ENCODE data around the gene TMEM244. TPM values are rescaled to one million over a fixed set of nuclear protein-coding genes. Genes with fewer than 3 reads are reported as not detected.

TMEM244 gene
- total and polyA plus RNA-seq, 2 donors from 2014 or later = not detected

GRCh38 chr6:129859524-129859923, 1.6 kb downstream of the TMEM244 start:
- no peak overlapping the region for H3K27ac ChIP-seq (ENCODE audit: low read depth in 2 of 2, low read length in 2 of 2)
- H3K4me3 ChIP-seq (ENCODE audit: low read length in 3 of 3) = no peak overlapping the region
- no peaks in the 10 kb centered on the region for H3K4me1 ChIP-seq (ENCODE audit: control insufficient read depth in 2 of 3, insufficient read depth in 2 of 3, low read depth in 1 of 3, low read length in 3 of 3)
- intact Hi-C loops (cut with DNase I) = no loop called here
- H3K27me3 ChIP-seq (ENCODE audit: control insufficient read depth, insufficient read depth, low read length) = no peaks in the 10 kb centered on the region
- no peaks in the 10 kb centered on the region for H3K36me3 ChIP-seq (ENCODE audit: control insufficient read depth in 2 of 3, insufficient read depth in 3 of 3, low read length in 3 of 3)
- TF ChIP-seq CTCF (IDR thresholded peaks at IDR 0.05; ENCODE audit: borderline replicate concordance, extremely low read depth, insufficient read depth) = no peak
- H3K9ac ChIP-seq (ENCODE audit: low read length in 3 of 3) = no peak overlapping the region
- no peaks in the 10 kb centered on the region for H3K9me3 ChIP-seq (ENCODE audit: control insufficient read depth in 2 of 3, insufficient read depth in 1 of 3, low read length in 3 of 3)
- DNase-seq (peak in 2 of 5 donors; percentile 6 to 55), FAIRE-seq (no peak)

- FAIRE-seq = peak; percentile 35
- H3K9me3 ChIP-seq (ENCODE audit: control insufficient read depth in 2 of 3, insufficient read depth in 1 of 3, low read length in 3 of 3) = no peaks in the 10 kb centered on the region
These were observed 3.3 kb downstream of the TMEM244 start for GRCh38 chr6:129857838-129858237.

GRCh38 chr6:129853996-129854711, 7.0 kb downstream of the TMEM244 start:
- no peak for TF ChIP-seq CTCF (IDR thresholded peaks at IDR 0.05; ENCODE audit: borderline replicate concordance, extremely low read depth, insufficient read depth)
- FAIRE-seq (no peak), DNase-seq (no peak)

More at GRCh38 chr6:129857838-129858237, 3.3 kb downstream of the TMEM244 start:
- no peak for DNase-seq
- Histone ChIP-seq H3K36me3 (ENCODE audit: control insufficient read depth in 2 of 3, insufficient read depth in 3 of 3, low read length in 3 of 3) (no peaks in the 10 kb centered on the region), H3K4me1 (ENCODE audit: control insufficient read depth in 2 of 3, insufficient read depth in 2 of 3, low read depth in 1 of 3, low read length in 3 of 3) (no peaks in the 10 kb centered on the region), H3K4me3 (ENCODE audit: low read length in 3 of 3) (no peak overlapping the region), H3K27me3 (ENCODE audit: control insufficient read depth, insufficient read depth, low read length) (no peaks in the 10 kb centered on the region), H3K27ac (ENCODE audit: low read depth in 2 of 2, low read length in 2 of 2) (no peak overlapping the region), H3K9ac (ENCODE audit: low read length in 3 of 3) (no peak overlapping the region)
- no peak for TF ChIP-seq CTCF (IDR thresholded peaks at IDR 0.05; ENCODE audit: borderline replicate concordance, extremely low read depth, insufficient read depth)
- intact Hi-C loops (cut with DNase I) = no loop called here

More at GRCh38 chr6:129853996-129854711, 7.0 kb downstream of the TMEM244 start:
- Histone ChIP-seq H3K27me3 (ENCODE audit: control insufficient read depth, insufficient read depth, low read length) (no peaks in the 10 kb centered on the region), H3K9me3 (ENCODE audit: control insufficient read depth in 2 of 3, insufficient read depth in 1 of 3, low read length in 3 of 3) (no peaks in the 10 kb centered on the region), H3K36me3 (ENCODE audit: control insufficient read depth in 2 of 3, insufficient read depth in 3 of 3, low read length in 3 of 3) (no peaks in the 10 kb centered on the region), H3K4me3 (ENCODE audit: low read length in 3 of 3) (no peak overlapping the region), H3K27ac (ENCODE audit: low read depth in 2 of 2, low read length in 2 of 2) (no peak overlapping the region), H3K9ac (ENCODE audit: low read length in 3 of 3) (no peak overlapping the region), H3K4me1 (ENCODE audit: control insufficient read depth in 2 of 3, insufficient read depth in 2 of 3, low read depth in 1 of 3, low read length in 3 of 3) (no peaks in the 10 kb centered on the region)
- intact Hi-C loops (cut with DNase I) = no loop called here

Data from kidney (tissue), 14 donors.